GM19193 (cell line): ENCODE measurements around the gene MMS22L.

ENCODE experiments used
- POLR2A ChIP-seq: IDR thresholded peaks from 4 replicates; pipeline ENCODE4 v1.6.1; 2011; ENCODE audit not compliant: insufficient read depth, insufficient read length; ENCODE audit errors: extremely low read depth

MMS22L gene

GRCh38 chr6:97282726-97283617 is at the start of gene MMS22L:
MMS22L (minus strand) TSS chr6:97283216; CDS start chr6:97282477, 739 bp downstream.
- TF ChIP-seq POLR2A, result peak; percentile 69

DNA sequence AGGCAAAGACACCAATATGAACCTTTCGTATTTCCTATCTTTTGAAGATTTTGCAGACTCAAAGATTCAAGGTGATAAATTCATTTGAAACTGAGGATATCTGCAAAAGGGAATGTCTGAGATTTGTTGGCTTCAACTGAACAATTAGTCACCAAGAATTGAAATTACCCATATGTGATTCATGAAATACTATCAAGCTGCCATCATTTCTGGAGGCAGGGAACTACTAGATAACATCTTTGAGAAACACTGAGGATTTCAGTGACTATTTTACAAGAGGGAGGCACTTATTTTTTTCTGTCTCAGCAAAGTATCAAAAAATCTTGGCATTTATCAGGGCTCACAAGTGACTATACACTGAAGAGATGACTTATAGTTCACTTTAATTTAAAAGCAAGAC is 39.8 kb upstream of the MMS22L start:
- no peak for TF ChIP-seq POLR2A

GRCh38 chr6:97322226-97322625 is 39.2 kb upstream of the MMS22L start:
- no peak for TF ChIP-seq POLR2A

GRCh38 chr6:97316978-97317377 is 34.0 kb upstream of the MMS22L start:
- TF ChIP-seq POLR2A, result no peak

GRCh38 chr6:97312241-97312640 is 29.2 kb upstream of the MMS22L start:
- TF ChIP-seq POLR2A, result no peak

DNA sequence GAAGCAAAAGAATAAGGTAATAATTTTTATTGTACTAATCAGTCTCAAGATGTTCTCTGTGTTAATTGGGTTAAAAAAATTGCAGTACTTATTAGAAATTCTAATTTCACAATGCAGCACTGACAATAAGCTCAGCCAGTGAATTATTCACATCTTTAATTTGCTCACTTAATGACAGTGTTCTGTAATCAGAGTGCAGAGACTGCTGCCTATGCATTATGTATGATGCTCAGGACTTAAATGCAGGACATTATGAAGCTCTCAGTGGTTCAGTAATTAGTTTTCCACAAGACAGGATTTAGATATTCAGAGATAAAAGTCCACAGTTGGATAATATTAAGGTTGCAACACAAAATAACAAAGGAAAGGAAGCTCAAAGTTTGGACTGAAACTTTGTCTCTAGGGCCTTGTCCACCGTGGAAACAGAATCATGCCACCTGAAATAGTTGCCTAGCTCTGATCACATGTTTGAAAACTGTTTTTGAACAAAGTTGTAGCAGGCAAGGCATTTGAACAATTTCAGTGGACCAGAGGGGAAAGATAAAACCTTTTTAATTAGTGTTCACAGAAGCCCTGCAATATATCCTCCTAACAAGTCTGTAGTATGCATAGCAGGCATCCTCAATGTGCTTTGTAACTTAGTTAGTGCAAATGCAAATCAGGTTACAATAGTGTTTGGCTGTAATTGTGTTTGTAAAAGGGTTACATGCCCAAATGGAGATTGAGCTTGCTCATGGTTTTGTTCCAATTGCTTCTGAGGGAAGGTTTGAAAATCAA is 23.7 kb upstream of the MMS22L start:
- no peak for TF ChIP-seq POLR2A

- TF ChIP-seq POLR2A, result no peak
Measured at GRCh38 chr6:97305414-97306066, 22.5 kb upstream of the MMS22L start.

- TF ChIP-seq POLR2A, result no peak
Measured at GRCh38 chr6:97304701-97305100, 21.7 kb upstream of the MMS22L start.

DNA sequence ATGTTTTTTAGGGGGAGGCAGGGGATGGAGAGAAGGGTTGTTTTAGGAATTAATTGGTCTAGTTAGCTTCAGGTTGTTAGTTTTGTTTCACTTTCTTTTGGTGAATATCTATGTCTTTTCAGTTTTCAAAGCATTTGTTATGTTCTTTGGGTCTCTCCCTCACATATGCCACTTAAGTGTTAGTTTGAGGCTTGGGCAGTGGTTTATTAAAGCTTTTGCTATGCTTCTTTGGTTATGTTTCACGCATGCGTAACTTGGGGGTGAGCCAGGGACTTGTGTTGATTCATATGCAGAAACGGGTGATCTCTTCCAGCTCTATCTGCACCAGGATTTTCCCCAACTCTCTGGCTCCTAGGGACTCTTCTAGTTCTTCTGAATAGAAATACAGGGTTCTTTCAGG is 11.4 kb upstream of the MMS22L start:
- TF ChIP-seq POLR2A, result no peak

DNA sequence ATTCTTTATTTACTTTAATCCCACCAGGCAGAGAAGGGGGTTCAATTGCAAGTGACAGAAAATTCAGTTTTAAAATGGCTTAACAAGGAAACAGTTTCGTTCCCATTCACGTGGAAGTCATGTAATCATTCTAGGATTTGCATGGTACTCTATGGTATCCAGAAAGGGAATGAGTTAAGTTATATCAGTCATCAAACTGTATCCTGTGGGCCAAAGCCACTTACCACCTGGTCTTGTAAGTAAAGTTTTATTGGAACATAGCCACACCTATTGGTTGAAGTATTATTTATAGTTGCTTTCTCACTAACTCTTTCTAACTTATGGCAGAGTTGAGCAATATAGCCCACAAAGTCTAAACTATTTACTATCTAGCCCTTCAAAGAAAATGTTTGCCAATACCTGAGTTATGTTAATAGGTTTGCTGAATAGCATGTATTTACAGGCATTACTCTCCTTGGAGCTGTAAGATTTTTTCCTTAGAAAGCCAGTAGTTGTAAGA is 10.2 kb upstream of the MMS22L start:
- no peak for TF ChIP-seq POLR2A

DNA sequence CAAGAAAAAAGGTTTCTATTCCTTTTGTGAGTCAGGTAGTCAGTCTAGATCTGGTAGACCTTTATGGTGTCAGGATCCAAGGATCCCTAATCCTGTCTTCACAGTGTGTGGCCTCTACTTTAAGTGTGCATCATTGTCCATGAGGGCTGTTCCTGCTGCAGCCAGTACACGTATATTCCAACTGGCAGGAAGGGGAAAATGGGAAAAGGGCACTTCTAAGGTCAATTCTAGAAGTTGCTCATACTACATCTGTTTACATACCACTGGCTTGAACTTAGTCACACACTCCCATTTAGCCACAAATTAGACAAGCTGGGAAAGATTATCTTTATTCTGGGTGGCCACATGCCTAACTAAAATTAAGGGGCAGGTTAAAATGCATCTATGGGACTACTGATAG is 9.7 kb upstream of the MMS22L start:
- TF ChIP-seq POLR2A, result no peak

GRCh38 chr6:97291896-97292295 is 8.9 kb upstream of the MMS22L start:
- no peak for TF ChIP-seq POLR2A

- TF ChIP-seq POLR2A, result no peak
Measured at GRCh38 chr6:97289332-97289731, 6.3 kb upstream of the MMS22L start.

DNA sequence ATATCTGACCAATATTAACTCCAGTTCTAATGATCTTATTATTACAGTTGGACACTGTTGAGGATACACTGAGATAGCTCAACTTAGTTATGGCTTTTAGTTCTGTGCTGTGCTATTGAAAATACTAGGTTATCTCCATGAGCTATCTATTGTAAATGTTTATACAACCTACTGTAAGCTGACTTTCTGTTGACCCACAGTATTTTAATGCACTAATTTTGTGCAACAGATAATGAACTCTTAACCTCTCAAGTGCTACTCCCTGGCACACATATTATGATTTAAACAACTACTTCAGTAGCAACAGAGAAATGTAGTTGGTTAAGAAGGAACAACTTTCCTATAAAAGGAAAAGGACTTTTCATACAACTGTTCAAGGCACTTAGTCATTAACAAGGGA is 5.2 kb upstream of the MMS22L start:
- TF ChIP-seq POLR2A, result no peak

- no peak for TF ChIP-seq POLR2A
Measured at GRCh38 chr6:97282238-97282725, 734 bp downstream of the MMS22L start.
